Nephron progenitor cell (in vitro differentiated cells): ENCODE data around the gene HIVEP3.
"Not testable (repeated sequence)": the region's sequence is repeated elsewhere in the genome, so short reads cannot be mapped to it uniquely, and the experiment has no call there.

Experiments
- DNase-seq: peaks from one replicate; pipeline ENCODE4 v3.0.0; 2021
- H3K27ac Mint-ChIP-seq: 2 replicates; pipeline ENCODE4 v1.8.0; 2021; ENCODE audit warnings: mild to moderate bottlenecking, moderate library complexity, mixed read lengths
- H3K27me3 Mint-ChIP-seq: 2 replicates; pipeline ENCODE4 v1.8.0; 2021; ENCODE audit warnings: mild to moderate bottlenecking, low read depth, mixed read lengths; ENCODE audit not compliant: poor library complexity
- H3K36me3 Mint-ChIP-seq: 2 replicates; pipeline ENCODE4 v1.8.0; 2021; ENCODE audit warnings: low read depth, mixed read lengths
- H3K4me1 Mint-ChIP-seq: 2 replicates; pipeline ENCODE4 v1.8.0; 2021; ENCODE audit warnings: mixed read lengths
- H3K4me3 Mint-ChIP-seq: 2 replicates; pipeline ENCODE4 v1.8.0; 2021; ENCODE audit warnings: mild to moderate bottlenecking, moderate library complexity, mixed read lengths
- H3K9me3 Mint-ChIP-seq: 2 replicates; pipeline ENCODE4 v1.8.0; 2021; ENCODE audit warnings: mild to moderate bottlenecking, moderate library complexity, mixed read lengths
- TF ChIP-seq, protein P1 (sequence below): fragments of 200-600 bp; sonication (generic); IDR thresholded peaks from 2 replicates; pipeline ENCODE4 v1.5.0; 2021; ENCODE audit warnings: antibody characterized with exemption

The HIVEP3 gene

DNA sequence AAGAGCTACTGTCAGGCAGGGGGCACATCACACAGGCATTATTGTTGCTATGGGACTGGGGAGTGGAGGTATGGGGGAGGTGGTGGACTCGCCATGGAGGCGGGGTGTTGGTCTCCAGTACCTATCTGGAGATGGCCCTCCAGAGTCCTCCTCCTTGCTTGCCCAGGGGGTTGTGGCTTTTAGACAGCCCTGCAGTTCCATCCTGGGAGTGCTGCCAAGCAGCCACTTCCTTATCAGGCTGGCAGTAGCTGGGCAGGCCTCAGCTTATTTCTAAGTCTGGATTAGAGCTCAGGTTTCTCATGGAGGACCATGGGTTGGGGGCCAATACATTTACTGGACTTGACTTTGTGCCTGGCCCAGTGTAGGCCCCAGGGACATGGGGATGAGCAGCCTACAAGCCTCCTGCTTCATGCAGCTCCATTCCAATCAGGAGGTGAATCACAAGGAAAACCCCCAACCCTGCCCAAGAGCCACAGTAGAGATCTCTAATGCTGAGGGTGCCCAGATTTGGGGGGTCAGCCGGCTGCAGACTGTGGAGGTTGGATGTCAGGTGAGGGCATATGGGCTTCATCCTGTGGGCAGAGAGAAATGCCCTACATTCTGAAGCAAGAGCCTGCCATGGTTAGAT is 223.5 kb downstream of the HIVEP3 start:
- TF ChIP-seq, protein P1, sequence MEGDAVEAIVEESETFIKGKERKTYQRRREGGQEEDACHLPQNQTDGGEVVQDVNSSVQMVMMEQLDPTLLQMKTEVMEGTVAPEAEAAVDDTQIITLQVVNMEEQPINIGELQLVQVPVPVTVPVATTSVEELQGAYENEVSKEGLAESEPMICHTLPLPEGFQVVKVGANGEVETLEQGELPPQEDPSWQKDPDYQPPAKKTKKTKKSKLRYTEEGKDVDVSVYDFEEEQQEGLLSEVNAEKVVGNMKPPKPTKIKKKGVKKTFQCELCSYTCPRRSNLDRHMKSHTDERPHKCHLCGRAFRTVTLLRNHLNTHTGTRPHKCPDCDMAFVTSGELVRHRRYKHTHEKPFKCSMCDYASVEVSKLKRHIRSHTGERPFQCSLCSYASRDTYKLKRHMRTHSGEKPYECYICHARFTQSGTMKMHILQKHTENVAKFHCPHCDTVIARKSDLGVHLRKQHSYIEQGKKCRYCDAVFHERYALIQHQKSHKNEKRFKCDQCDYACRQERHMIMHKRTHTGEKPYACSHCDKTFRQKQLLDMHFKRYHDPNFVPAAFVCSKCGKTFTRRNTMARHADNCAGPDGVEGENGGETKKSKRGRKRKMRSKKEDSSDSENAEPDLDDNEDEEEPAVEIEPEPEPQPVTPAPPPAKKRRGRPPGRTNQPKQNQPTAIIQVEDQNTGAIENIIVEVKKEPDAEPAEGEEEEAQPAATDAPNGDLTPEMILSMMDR: no peak
- Mint-ChIP-seq H3K9me3 (no peaks in the 10 kb centered on the region), H3K27ac (no peak overlapping the region), H3K4me1 (peaks cover 6% of the 10 kb centered on the region), H3K36me3 (no peaks in the 10 kb centered on the region), H3K4me3 (no peak overlapping the region), H3K27me3 (peaks cover 6% of the 10 kb centered on the region)
- DNase-seq: no peak

DNA sequence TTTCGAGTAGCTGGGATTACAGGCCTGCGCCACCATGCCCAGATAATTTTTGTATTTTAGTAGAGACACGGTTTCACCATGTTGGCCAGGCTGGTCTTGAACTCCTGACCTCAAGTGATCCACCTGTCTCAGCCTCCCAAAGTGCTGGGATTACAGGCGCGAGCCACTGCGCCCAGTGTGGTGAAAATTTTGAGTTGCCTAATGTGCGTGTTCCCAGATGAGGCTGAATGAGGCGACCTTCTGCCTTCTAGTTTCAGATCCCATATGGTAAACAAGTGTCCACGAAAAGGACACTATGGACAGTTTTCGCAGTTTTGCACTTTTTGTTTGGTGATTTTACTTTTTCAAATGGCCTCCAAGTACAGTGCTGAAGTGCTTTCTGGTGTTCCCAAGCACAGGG is 226.8 kb downstream of the HIVEP3 start:
- peaks cover 10% of the 10 kb centered on the region for H3K27me3 Mint-ChIP-seq
- not testable (repeated sequence) for H3K36me3 Mint-ChIP-seq, H3K9me3 Mint-ChIP-seq, DNase-seq, H3K4me3 Mint-ChIP-seq, H3K27ac Mint-ChIP-seq
- H3K4me1 Mint-ChIP-seq: peaks cover 23% of the 10 kb centered on the region

DNA sequence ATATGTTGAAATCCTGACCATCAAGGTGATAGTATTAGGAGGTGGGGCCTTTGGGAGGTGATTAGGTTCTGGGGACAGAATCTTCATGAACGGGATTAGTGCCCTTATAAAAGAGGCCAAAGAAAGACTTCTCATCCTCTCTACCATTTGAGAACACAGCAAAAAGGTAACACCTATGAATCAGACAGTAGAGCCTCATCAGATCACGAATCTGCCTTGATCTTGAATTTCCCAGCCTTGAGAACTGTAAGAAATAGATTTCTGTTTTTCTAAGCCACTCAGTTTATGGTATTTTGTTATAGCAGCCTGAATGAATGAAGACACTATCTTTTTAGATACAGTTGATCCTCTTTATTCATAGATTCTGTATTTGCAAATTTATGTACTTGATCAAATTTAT is 227.3 kb downstream of the HIVEP3 start:
- no peak overlapping the region for H3K27ac Mint-ChIP-seq
- H3K36me3 Mint-ChIP-seq: no peaks in the 10 kb centered on the region
- DNase-seq: no peak
- peaks cover 23% of the 10 kb centered on the region for H3K4me1 Mint-ChIP-seq
- TF ChIP-seq, protein P1: no peak
- peaks cover 10% of the 10 kb centered on the region for H3K27me3 Mint-ChIP-seq
- no peak overlapping the region for H3K4me3 Mint-ChIP-seq
- no peaks in the 10 kb centered on the region for H3K9me3 Mint-ChIP-seq

DNA sequence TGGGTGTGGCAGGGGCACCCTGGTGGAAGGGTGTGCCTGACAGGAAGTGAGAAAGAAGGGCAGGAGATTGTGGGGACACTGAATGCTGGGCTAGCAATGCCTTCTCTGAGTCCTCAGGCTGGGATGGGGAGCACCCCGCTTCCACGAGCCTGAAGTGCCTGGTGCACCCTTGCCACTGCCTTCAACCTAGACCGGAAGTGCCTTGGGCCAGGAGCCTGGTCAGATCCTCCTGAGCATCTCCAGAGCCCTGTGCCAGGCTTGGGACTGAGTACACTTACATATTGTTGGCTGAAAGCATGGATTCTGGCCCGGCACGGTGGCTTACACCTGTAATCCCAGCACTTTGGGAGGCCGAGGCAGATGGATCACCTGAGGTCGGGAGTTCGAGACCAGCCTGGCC is 228.4 kb downstream of the HIVEP3 start:
- no peak overlapping the region for H3K4me3 Mint-ChIP-seq
- TF ChIP-seq, protein P1: no peak
- H3K27me3 Mint-ChIP-seq: peaks cover 10% of the 10 kb centered on the region
- H3K9me3 Mint-ChIP-seq: no peaks in the 10 kb centered on the region
- H3K36me3 Mint-ChIP-seq: no peaks in the 10 kb centered on the region
- no peak overlapping the region for H3K27ac Mint-ChIP-seq
- peaks cover 23% of the 10 kb centered on the region for H3K4me1 Mint-ChIP-seq
- DNase-seq: no peak

DNA sequence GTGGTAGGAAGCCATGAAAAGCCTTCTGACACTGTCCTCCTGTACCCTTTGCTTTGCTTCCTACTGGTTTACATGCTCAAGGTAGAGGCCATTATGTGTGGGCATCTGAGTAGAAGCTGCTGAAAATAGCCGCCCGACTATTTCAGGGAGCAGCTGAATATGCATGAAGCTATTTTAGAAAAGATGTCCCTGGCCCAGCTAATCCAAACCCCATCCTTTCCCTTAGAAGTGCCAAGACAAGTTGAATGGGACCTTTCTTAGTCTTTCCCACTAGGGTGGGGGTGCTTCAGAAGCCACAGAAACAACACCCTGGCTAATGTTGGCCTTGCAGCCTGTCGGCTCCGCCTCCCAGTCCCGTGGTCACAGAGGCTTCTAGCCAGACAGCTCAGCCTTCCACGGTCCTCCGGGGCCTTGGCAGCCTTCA is 229.2 kb downstream of the HIVEP3 start:
- DNase-seq: no peak
- H3K27ac Mint-ChIP-seq: no peak overlapping the region
- no peak overlapping the region for H3K4me3 Mint-ChIP-seq
- H3K4me1 Mint-ChIP-seq: peaks cover 23% of the 10 kb centered on the region
- no peaks in the 10 kb centered on the region for H3K9me3 Mint-ChIP-seq
- H3K27me3 Mint-ChIP-seq: peaks cover 10% of the 10 kb centered on the region
- H3K36me3 Mint-ChIP-seq: no peaks in the 10 kb centered on the region
- TF ChIP-seq, protein P1: no peak

DNA sequence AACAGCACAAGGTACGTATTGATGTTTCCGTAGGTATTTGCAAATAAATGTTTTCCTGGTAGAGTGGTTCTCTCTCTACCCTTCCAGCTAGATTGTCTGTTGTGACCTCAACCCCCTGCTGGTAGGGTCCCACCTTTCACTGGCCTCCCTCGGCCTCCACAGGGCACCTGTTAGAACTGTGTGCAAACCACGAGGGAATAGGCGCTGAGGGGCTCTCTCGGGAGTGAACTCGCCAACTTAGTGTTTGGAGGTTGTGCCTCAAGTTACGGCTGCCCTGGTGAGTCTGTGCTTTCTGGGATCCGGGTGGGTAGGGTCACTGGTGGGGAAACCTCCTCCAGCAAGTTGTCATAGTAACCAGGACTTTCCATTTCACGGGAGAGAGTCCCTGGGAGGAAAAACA is 229.6 kb downstream of the HIVEP3 start:
- Mint-ChIP-seq H3K9me3 (no peaks in the 10 kb centered on the region), H3K4me3 (no peak overlapping the region), H3K36me3 (no peaks in the 10 kb centered on the region), H3K27ac (no peak overlapping the region), H3K27me3 (peaks cover 9% of the 10 kb centered on the region), H3K4me1 (peaks cover 23% of the 10 kb centered on the region)
- DNase-seq: no peak
- TF ChIP-seq, protein P1: no peak
